GM19452 (cell line): Measurements from ENCODE around the gene SERPINB12.
A peak's percentile ranks its signal among the peaks of the same experiment; 100 is the strongest.

Experiments
- ATAC-seq: cut with Tn5 transposase; IDR thresholded peaks from one replicate; pipeline ENCODE4 v1.9.1; 2021; ENCODE audit not compliant: unreplicated experiment

SERPINB12 gene

DNA sequence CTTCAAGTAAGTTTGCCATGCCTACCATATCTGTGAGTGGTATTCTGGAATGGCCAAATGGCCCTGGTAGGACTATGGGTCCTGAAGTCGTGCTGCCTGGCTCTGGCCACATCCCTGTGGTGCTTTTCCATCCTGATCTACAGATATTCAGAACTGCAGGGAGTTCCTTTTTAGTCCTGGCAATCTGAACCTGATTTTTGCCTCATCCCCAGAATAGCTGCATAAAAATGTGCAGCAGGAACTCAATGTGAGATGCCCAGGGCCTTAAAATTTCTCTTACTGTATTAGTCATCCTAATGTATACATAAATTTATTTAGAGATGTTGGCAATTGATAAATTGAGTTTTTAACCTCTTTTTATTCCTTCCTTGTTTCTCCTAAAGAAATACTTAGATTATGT is 50.3 kb downstream of the SERPINB12 start:
- no peak for ATAC-seq

- no peak for ATAC-seq
These were observed 54.8 kb downstream of the SERPINB12 start for GRCh38 chr18:63596964-63597363.

DNA sequence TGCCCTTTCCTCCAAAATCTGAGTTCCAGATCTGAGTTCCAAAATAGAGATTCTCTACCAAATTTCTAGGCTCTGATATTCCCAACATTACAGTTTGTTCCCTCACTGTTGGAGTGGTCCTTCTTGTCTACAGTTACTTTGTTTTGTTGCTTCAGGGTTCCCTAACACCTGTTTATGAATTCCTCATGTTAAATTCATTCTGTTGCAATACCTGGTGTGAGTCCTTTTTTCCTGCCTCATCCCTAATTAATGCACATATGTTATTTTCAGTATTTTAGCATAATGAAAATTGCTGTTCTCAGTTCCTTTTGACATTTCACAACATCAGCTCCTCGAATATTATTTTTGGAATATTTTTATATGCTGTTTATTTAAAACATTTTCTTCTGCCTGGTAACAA is 61.2 kb downstream of the SERPINB12 start:
- no peak for ATAC-seq

DNA sequence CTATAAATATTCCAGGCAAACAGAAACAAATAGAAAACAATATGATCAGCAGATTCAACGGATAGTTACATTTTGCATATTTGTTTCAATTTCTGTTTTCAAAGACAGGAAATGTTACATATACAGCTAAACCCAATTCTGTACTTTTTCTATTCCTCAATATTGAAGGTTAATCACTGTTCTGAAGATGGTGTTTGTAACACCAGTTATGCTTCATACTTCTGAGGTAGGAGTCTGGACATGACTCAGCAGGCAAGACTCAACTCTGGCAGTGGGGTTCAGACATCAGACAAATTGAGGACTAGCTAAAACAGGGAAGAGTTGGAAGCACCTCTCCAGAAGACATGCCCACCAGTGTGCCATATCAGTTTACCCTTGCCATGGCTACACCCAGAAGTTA is 61.6 kb downstream of the SERPINB12 start:
- peak; percentile 93 for ATAC-seq

GRCh38 chr18:63604791-63605567 is 62.8 kb downstream of the SERPINB12 start:
- ATAC-seq = no peak

DNA sequence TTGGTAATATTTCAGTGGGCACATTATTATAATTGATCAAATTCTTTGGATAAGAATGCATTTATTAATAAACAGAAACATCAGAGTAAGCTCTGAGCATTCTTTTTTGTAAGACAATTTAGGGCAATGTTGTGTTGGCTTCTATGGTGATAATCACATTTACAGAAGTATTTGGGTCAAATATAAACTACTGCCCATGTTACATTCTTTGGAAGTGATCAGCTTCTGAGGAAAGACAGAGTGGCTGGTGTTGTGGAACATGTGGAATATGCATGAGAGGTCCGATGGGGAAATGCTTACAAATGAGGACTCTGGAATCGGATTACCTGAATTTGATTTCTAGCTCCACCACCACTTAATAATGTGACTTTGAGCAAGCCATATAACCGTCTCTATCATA is 64.4 kb downstream of the SERPINB12 start:
- no peak for ATAC-seq

GRCh38 chr18:63613420-63613819 is 71.3 kb downstream of the SERPINB12 start:
- no peak for ATAC-seq

GRCh38 chr18:63617049-63617914 is 75.1 kb downstream of the SERPINB12 start:
- peak; percentile 76 for ATAC-seq

DNA sequence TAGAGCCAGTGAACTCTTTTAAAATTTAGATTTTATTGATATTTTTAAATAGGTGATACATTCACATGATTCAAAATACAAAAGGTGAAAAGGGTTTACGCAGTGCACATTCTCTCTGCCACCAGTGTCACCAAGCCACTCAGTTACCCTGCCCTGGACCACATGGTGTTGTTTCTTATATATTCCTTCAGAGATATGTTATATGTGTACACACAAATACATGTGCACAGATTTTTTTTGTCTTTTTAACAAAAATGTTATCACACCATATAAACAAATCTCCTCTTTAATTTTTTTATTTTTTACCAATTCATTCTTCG is 75.7 kb downstream of the SERPINB12 start:
- no peak for ATAC-seq
